ENCODE data around the gene DHX16. TPM values are rescaled to one million over a fixed set of nuclear protein-coding genes. Genes with fewer than 3 reads are reported as not detected.

Gene DHX16
- total and polyA plus RNA-seq, 12 donors: 15.9 to 28.6 (median 21.6) TPM

DNA sequence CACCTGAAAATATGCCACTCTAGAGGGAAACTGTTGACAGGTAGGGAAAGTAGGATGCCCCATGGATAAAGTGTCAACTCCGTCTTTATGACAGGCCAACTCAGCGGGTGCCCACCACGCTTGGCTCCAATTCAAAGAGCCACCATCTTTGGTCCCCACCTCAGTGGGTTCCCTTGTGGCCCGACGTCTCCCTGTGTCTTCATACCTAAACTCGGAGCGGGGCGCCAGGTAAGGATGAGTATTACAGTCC lies 44.0 kb upstream of the DHX16 start:
- intact Hi-C loops (cut with DNase I): loop anchor here in 3 of 10 donors (1.0 to 2.0 kb wide), 4 partner anchors 26 to 30 kb away; partner anchors contain the start of gene NRM (in 2 of the 3)

DNA sequence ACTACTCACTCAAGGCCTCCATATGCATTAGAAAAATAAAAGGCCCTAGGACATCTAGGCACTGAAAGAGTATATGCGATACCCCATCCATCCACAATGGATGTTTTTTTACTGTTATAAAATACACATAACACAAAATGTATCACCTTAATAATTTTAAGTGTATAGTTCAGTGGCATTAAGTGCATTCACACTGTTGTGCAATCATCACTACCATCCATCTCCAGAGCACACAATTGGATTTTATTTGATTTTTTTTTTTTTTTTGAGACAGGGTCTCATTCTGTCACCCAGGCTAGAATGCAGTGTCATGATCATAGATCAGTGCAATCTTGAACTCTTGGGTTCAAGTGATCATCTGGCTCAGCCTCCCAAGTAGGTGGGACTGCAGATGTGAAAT lies 41.5 kb upstream of the DHX16 start:
- no peak for TF ChIP-seq CTCF (IDR thresholded peaks at IDR 0.05)
- H3K4me3 ChIP-seq: no peak overlapping the region
- H3K4me1 ChIP-seq: peaks cover 2 to 27% (median 24%) of the 10 kb centered on the region in 9 donors
- DNase-seq: no peak
- no peak overlapping the region for H3K27ac ChIP-seq
- H3K27me3 ChIP-seq: no peaks in the 10 kb centered on the region
- peaks cover 0 to 63% (median 44%) of the 10 kb centered on the region in 9 donors for H3K36me3 ChIP-seq
- 96 to 100% methylated on average over 1 of the region's 1 CpG for WGBS, 2 donors
- no peak for ATAC-seq
- no peaks in the 10 kb centered on the region for H3K9me3 ChIP-seq
- intact Hi-C loops (cut with DNase I): loop anchor here in 1 of 10 donors (2.0 kb wide), 1 partner anchor 23 kb away; the partner anchor contains the start of gene NRM

More for the DNA sequence above, 44.0 kb upstream of the DHX16 start:
- Histone ChIP-seq H3K27ac (peak overlapping the region; percentile 65 to 99 (median 94)), H3K4me3 (peak overlapping the region; percentile 57 to 92 (median 69)), H3K36me3 (peaks cover 0 to 39% (median 27%) of the 10 kb centered on the region in 9 donors), H3K9me3 (no peaks in the 10 kb centered on the region), H3K27me3 (no peaks in the 10 kb centered on the region), H3K4me1 (peaks cover 4 to 34% (median 31%) of the 10 kb centered on the region in 9 donors)
- ATAC-seq: no peak
- DNase-seq: no peak
- WGBS, 2 donors: 2% methylated on average over 8 of the region's 8 CpGs
- TF ChIP-seq CTCF (IDR thresholded peaks at IDR 0.05): no peak

DNA sequence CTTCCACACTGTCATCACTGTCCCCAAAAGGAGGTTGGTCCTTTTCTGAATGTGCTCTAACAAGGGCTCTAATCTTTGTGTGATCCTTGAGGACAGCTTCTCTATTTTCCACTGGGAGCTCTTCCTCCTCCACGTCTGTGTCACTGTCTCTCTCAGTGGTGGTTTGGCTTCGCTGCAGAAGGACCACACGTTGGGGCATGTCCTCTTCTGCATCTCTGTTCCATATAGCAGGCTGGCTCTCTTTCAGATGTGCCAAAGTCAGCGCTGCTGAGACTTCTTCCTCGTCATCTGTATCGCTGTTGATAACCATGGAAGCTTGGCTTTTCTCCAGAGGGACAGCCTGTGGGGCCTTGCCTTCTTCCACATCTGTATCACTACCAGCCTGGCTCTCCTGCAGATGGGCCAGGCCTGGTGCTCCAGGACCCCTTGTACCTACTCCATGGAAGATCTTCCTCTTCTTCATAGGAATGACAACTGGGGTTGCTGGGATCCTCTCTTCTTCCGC lies 39.7 kb upstream of the DHX16 start:
- ATAC-seq (no peak), DNase-seq (no peak)
- peaks cover 0 to 80% (median 54%) of the 10 kb centered on the region in 9 donors for H3K36me3 ChIP-seq
- H3K27ac ChIP-seq: no peak overlapping the region
- H3K9me3 ChIP-seq: no peaks in the 10 kb centered on the region
- intact Hi-C loops (cut with DNase I): no loop called here
- WGBS, 2 donors: 60 to 75% methylated on average over 7 of the region's 7 CpGs
- H3K27me3 ChIP-seq: no peaks in the 10 kb centered on the region
- peaks cover 0 to 11% (median 9%) of the 10 kb centered on the region in 9 donors for H3K4me1 ChIP-seq
- no peak for TF ChIP-seq CTCF (IDR thresholded peaks at IDR 0.05)
- no peak overlapping the region for H3K4me3 ChIP-seq

- H3K36me3 ChIP-seq: peaks cover 0 to 86% (median 56%) of the 10 kb centered on the region in 9 donors
- intact Hi-C loops (cut with DNase I): no loop called here
- H3K4me1 ChIP-seq: peaks cover 0 to 11% (median 8%) of the 10 kb centered on the region in 9 donors
- H3K9me3 ChIP-seq: no peaks in the 10 kb centered on the region
- no peak for ATAC-seq
- no peak for DNase-seq
- no peak overlapping the region for H3K4me3 ChIP-seq
- 92 to 96% methylated on average over 1 of the region's 1 CpG for WGBS, 2 donors
- H3K27ac ChIP-seq: no peak overlapping the region
- no peaks in the 10 kb centered on the region for H3K27me3 ChIP-seq
- TF ChIP-seq CTCF (IDR thresholded peaks at IDR 0.05): no peak
Observed at GRCh38 chr6:30711758-30712380, 39.1 kb upstream of the DHX16 start.
